Ishikawa (cell line): ENCODE results near the gene TMEM132D.

ENCODE experiments used
- CEBPB ChIP-seq: IDR thresholded peaks from 2 replicates; pipeline ENCODE4 v1.6.1; 2012
- EGR1 ChIP-seq: IDR thresholded peaks from 2 replicates; pipeline ENCODE4 v1.6.1; 2012
- EP300 ChIP-seq: IDR thresholded peaks from 2 replicates; pipeline ENCODE4 v1.6.1; 2012; ENCODE audit warnings: borderline replicate concordance
- MAX ChIP-seq: IDR thresholded peaks from 2 replicates; pipeline ENCODE4 v1.6.1; 2012
- NFIC ChIP-seq: IDR thresholded peaks from 2 replicates; pipeline ENCODE4 v1.6.1; 2012
- RAD21 ChIP-seq: IDR thresholded peaks from 2 replicates; pipeline ENCODE4 v1.6.1; 2012; ENCODE audit warnings: low read depth
- REST ChIP-seq: IDR thresholded peaks from 2 replicates; pipeline ENCODE4 v1.6.1; 2012; ENCODE audit warnings: low read depth, mild to moderate bottlenecking
- TAF1 ChIP-seq: IDR thresholded peaks from 2 replicates; pipeline ENCODE4 v1.6.1; 2012; ENCODE audit warnings: low read depth, mild to moderate bottlenecking
- ZBTB7A ChIP-seq: IDR thresholded peaks from 2 replicates; pipeline ENCODE4 v1.6.1; 2012; ENCODE audit warnings: low read depth

GRCh38 chr12:129607301-129607700 lies 296.5 kb downstream of the TMEM132D start:
- no peak for TF ChIP-seq EGR1
- no peak for TF ChIP-seq ZBTB7A
- TF ChIP-seq EP300 = no peak
- TF ChIP-seq TAF1 = no peak
- no peak for TF ChIP-seq CEBPB
- no peak for TF ChIP-seq RAD21
- TF ChIP-seq MAX = no peak
- TF ChIP-seq NFIC = no peak
- TF ChIP-seq REST = no peak
